NCI-H526 treated with DMSO at 0.1 percent for 48 hours (cell line): Measurements from ENCODE around the gene LAS1L.
"Not testable (repeated sequence)": the region's sequence is repeated elsewhere in the genome, so short reads cannot be mapped to it uniquely, and the experiment has no call there.

Source experiments
- DNase-seq: peaks from one replicate; lab custom pipeline; 2025; lab: John Stamatoyannopoulos, UW

LAS1L gene

GRCh38 chrX:65517923-65518322, 16.7 kb downstream of the LAS1L start:
- DNase-seq, result no peak

GRCh38 chrX:65516756-65517155, 17.8 kb downstream of the LAS1L start:
- no peak for DNase-seq

DNA sequence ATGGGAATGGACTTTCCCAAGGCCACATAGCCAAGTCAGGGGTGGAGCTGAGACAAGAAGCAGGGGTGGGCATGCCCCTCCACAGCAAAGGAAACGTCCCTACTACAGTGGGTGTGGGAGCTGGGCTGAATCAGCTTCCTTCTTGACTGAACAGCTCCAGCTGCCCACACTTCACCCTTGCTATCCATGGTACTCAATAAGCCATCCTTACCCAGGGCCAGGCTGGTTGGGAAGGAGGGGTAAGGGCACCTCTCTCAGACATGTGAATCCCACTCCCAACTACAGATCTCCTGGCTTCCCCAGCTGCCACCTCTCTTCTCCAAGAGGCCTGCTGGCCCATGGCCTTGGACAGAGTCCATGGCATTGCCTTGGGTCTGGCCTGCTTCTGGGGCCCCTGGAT, 21.0 kb downstream of the LAS1L start:
- no peak for DNase-seq

DNA sequence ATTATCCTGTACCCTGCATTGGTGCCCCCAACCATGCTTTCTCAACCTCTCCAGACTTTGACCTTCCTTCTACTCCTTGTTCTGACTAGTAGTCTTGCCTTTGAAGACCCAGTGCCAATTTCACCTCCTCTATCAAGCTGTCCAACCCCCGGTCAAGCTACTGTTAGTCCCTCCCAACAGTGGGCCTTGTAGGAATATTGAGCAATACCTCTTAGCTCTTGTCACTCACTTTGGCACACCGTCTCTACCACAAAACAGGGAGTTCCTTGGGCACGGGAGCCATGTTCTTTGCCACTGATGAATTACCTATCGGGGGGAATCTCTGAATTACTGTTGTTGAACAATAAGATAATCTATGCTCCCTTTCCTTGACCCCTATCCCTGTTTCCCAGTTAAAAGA, 25.2 kb downstream of the LAS1L start:
- DNase-seq, result no peak

DNA sequence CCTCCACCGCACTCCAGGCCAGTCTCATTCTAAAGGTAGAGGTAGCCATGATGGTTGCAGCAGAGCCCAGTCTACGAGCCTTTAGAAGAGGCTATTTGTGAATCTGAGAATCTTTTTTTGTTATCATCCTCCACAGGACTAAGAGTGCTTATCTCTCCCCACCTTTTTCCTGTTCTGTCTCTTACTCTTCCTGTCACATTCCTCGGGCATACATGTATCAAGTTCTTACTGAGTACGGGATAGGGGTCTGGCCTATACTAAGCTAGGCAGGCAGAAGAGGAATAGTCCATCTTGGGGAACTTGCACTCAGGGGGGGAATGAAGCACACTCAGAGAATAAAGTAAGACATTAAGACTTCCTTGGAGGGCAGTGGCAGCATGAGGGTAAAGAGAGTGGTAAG, 25.7 kb downstream of the LAS1L start:
- DNase-seq, result no peak

- DNase-seq, result no peak
Observed at GRCh38 chrX:65502618-65503017, 32.0 kb downstream of the LAS1L start.

GRCh38 chrX:65493431-65493830, 41.2 kb downstream of the LAS1L start:
- DNase-seq, result no peak

DNA sequence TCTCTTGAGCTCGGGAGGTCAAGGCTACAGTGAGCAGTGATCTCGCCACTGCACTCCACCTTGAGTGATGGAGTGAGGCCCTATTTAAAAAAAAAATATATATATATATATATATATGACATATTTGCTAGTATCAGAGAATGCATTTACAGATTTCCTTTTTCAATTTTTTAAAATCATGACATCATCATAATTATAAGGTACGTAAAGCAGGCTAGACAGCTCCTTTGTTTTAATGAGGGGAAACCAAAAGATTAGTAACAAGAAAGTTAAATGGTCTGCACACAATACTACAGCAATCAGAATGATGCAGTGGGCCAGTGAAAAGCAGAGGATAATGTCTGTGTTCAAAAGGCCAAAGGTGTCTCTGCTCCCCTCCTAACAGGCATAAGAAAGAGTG, 43.0 kb downstream of the LAS1L start:
- no peak for DNase-seq

- DNase-seq, result no peak
Observed at GRCh38 chrX:65488495-65488894, 46.1 kb downstream of the LAS1L start.

DNA sequence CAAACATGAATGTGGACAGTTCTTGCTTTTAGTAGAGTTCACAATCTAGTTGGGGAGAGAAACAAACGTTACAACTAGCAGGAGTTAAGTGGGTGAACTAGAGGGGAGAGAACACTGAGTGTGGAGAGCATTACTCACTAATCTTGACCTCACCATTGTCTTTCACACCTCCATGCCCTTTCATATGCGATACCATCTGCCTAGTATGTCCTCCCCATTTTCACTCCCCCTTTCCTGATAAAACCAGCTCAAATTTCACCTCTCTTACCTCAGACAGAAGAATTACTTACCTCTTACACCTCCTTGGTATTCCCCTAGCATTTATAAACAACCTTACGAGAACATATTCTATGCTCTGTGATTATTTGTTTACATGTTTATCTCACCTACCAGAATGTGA, 53.6 kb downstream of the LAS1L start:
- no peak for DNase-seq

GRCh38 chrX:65479102-65479501, 55.5 kb downstream of the LAS1L start:
- not testable (repeated sequence) for DNase-seq

DNA sequence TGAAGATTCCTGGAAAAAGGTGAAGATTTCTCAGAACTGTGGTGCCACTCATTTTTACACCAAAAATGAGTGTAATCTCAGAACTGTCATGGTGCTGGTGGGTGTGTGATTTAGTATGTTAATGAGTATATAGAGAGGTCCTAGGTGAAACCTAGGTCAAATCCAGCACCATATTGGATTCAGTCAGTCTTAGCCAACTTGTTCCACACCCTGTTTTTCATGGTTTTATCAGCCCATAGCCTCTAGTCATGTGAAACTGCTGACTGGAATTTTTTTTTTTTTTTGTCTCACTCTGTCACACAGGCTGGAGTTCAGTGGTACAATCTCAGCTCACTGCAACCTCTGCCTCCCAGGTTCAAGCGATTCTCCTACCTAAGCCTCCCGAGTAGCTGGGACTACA, 58.0 kb downstream of the LAS1L start:
- DNase-seq, result no peak

DNA sequence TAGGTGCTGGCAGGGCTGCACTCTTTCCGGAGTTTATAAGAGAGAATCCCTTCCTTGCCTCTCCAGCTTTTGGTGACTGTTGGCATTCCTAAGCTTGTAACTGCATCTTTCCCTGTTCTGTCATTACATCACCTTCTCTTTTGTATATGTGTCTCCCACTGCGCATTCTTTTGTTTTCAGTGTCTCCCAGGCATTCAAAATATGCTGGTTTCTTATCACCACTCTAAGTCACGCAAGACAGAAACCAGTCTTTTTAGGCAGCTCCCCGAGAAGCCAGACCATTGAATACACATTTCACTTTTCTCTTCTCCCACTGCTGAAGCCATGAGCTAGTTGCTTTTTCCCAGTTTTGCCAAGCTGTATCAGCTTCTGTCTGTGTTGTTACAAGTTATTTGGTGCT, 71.0 kb downstream of the LAS1L start:
- DNase-seq, result no peak
